Activated CD8-positive, alpha-beta T cell treated with anti-CD3 and anti-CD28 coated beads for 36 hours (primary cell): ENCODE data around the gene KIRREL1. TPM values are rescaled to one million over a fixed set of nuclear protein-coding genes. Genes with fewer than 3 reads are reported as not detected.
A peak's percentile ranks its signal among the peaks of the same experiment; 100 is the strongest.

Experiments used
- ATAC-seq: fragments of 200-7000 bp; cut with Tn5 transposase; one replicate; pipeline ENCODE4 v1.10.0; 2021; ENCODE audit warnings: mild to moderate bottlenecking, moderate library complexity
- CTCF ChIA-PET: fragments of 350-600 bp; sonication (Branson Sonifier 250); formaldehyde crosslinking; loops from one replicate; lab custom pipeline; 2021; ENCODE audit warnings: antibody characterized with exemption; lab: Charles Lee
- POLR2A ChIA-PET: fragments of 350-600 bp; sonication (Branson Sonifier 250); formaldehyde crosslinking; loops from one replicate; lab custom pipeline; 2021; ENCODE audit warnings: antibody characterized with exemption; lab: Charles Lee
- DNase-seq: peaks from one replicate; pipeline ENCODE4 v3.0.0-alpha.2; 2020
- H3K27ac Mint-ChIP-seq: one replicate; pipeline ENCODE4 v1.8.0; 2021; ENCODE audit warnings: mild to moderate bottlenecking, mixed read lengths
- H3K27me3 Mint-ChIP-seq: one replicate; pipeline ENCODE4 v1.8.0; 2021; ENCODE audit warnings: mixed read lengths
- H3K36me3 Mint-ChIP-seq: one replicate; pipeline ENCODE4 v1.8.0; 2021; ENCODE audit warnings: low read depth, mixed read lengths
- H3K4me1 Mint-ChIP-seq: one replicate; pipeline ENCODE4 v1.8.0; 2021; ENCODE audit warnings: low read depth, mixed read lengths
- H3K4me3 Mint-ChIP-seq: one replicate; pipeline ENCODE4 v1.8.0; 2021; ENCODE audit warnings: mild to moderate bottlenecking, moderate library complexity, mixed read lengths
- H3K9me3 Mint-ChIP-seq: one replicate; pipeline ENCODE4 v1.8.0; 2021; ENCODE audit warnings: mixed read lengths
- CTCF ChIP-seq: fragments of 200-600 bp; IDR thresholded peaks from one replicate; pipeline ENCODE4 v1.8.0; 2022; ENCODE audit warnings: antibody characterized with exemption, mild to moderate bottlenecking
- intact Hi-C: fragments of 100-400 bp; cut with micrococcal nuclease; formaldehyde crosslinking; loops from one replicate; pipeline ENCODE4 v1.10.0; 2022
- total RNA-seq, 2 experiments: library from RNA; stranded (reverse); gene quantifications; one replicate each; pipeline ENCODE4 v1.2.3, GENCODE V29; 2021

KIRREL1 gene
- total RNA-seq, 2 experiments from 2014 or later = 0.11 to 0.16 TPM

- POLR2A ChIA-PET = no interaction called here
- CTCF ChIA-PET = interaction anchor here (0.7 to 7.4 kb wide), 15 partner anchors 10 to 164 kb away, joined by 3 to 103 read pairs (median 3); no protein-coding TSS in a partner anchor
These were observed 29.7 kb upstream of the KIRREL1 start for GRCh38 chr1:157963713-157964112.

GRCh38 chr1:157965584-157965983 is 27.9 kb upstream of the KIRREL1 start:
- Mint-ChIP-seq H3K27me3 (peaks cover 6% of the 10 kb centered on the region), H3K36me3 (no peaks in the 10 kb centered on the region), H3K9me3 (no peaks in the 10 kb centered on the region), H3K4me1 (no peaks in the 10 kb centered on the region), H3K27ac (no peak overlapping the region), H3K4me3 (no peak overlapping the region)
- ChIA-PET POLR2A (no interaction called here), CTCF (interaction anchor here (0.6 to 7.4 kb wide), 3 partner anchors 26 to 222 kb away, joined by 3 to 103 read pairs (median 3); no protein-coding TSS in a partner anchor)
- ATAC-seq (no peak), DNase-seq (no peak)
- intact Hi-C loops = no loop called here
- TF ChIP-seq CTCF = no peak

More at GRCh38 chr1:157963713-157964112, 29.7 kb upstream of the KIRREL1 start:
- Mint-ChIP-seq H3K36me3 (no peaks in the 10 kb centered on the region), H3K4me3 (no peak overlapping the region), H3K4me1 (no peaks in the 10 kb centered on the region), H3K27me3 (peaks cover 6% of the 10 kb centered on the region), H3K27ac (no peak overlapping the region), H3K9me3 (no peaks in the 10 kb centered on the region)
- peak; percentile 83 for TF ChIP-seq CTCF
- intact Hi-C loops = loop anchor here (5.0 kb wide), 1 partner anchor 164 kb away; a partner anchor contains a TSS
- peak; percentile 66 for DNase-seq
- peak; percentile 74 for ATAC-seq

GRCh38 chr1:157966031-157966537 is 27.4 kb upstream of the KIRREL1 start:
- no peaks in the 10 kb centered on the region for H3K36me3 Mint-ChIP-seq
- CTCF ChIA-PET = interaction anchor here (0.6 to 7.4 kb wide), 3 partner anchors 26 to 223 kb away, joined by 3 to 103 read pairs (median 3); no protein-coding TSS in a partner anchor
- H3K9me3 Mint-ChIP-seq = no peaks in the 10 kb centered on the region
- no peak overlapping the region for H3K4me3 Mint-ChIP-seq
- H3K4me1 Mint-ChIP-seq = no peaks in the 10 kb centered on the region
- peaks cover 6% of the 10 kb centered on the region for H3K27me3 Mint-ChIP-seq
- POLR2A ChIA-PET = no interaction called here
- DNase-seq = no peak
- H3K27ac Mint-ChIP-seq = no peak overlapping the region
- intact Hi-C loops = no loop called here
- no peak for ATAC-seq
- TF ChIP-seq CTCF = no peak

- Mint-ChIP-seq H3K4me1 (no peaks in the 10 kb centered on the region), H3K9me3 (no peaks in the 10 kb centered on the region), H3K27ac (no peak overlapping the region), H3K4me3 (no peak overlapping the region), H3K27me3 (peaks cover 2% of the 10 kb centered on the region), H3K36me3 (no peaks in the 10 kb centered on the region)
- CTCF ChIA-PET = interaction anchor here (3.1 kb wide), 1 partner anchor 157 kb away, joined by 16 read pairs; no protein-coding TSS in a partner anchor
- DNase-seq (no peak), ATAC-seq (no peak)
- no peak for TF ChIP-seq CTCF
- intact Hi-C loops = no loop called here
- POLR2A ChIA-PET = no interaction called here
These were observed 26.2 kb upstream of the KIRREL1 start for GRCh38 chr1:157967205-157967604.

- no peaks in the 10 kb centered on the region for H3K27me3 Mint-ChIP-seq
- POLR2A ChIA-PET = no interaction called here
These were observed 24.9 kb upstream of the KIRREL1 start for GRCh38 chr1:157968508-157968907.

More at GRCh38 chr1:157968508-157968907, 24.9 kb upstream of the KIRREL1 start:
- DNase-seq (no peak), ATAC-seq (no peak)
- CTCF ChIA-PET = interaction anchor here (1.0 to 4.4 kb wide), 7 partner anchors 9 to 156 kb away, joined by 3 to 22 read pairs (median 6); no protein-coding TSS in a partner anchor
- no peaks in the 10 kb centered on the region for H3K4me1 Mint-ChIP-seq
- no peak for TF ChIP-seq CTCF
- no peak overlapping the region for H3K27ac Mint-ChIP-seq
- intact Hi-C loops = no loop called here
- H3K4me3 Mint-ChIP-seq = no peak overlapping the region
- H3K9me3 Mint-ChIP-seq = no peaks in the 10 kb centered on the region
- H3K36me3 Mint-ChIP-seq = no peaks in the 10 kb centered on the region
